Muscle layer of duodenum (tissue), 2 donors: ENCODE results near the gene R3HDM2.

Source experiments
- H3K27ac ChIP-seq: one replicate; pipeline ENCODE4 v1.7.0; 2013; ENCODE audit warnings: mild to moderate bottlenecking, low read length
- H3K27me3 ChIP-seq: one replicate; pipeline ENCODE4 v1.7.0; 2013; ENCODE audit warnings: low read depth, mild to moderate bottlenecking, control low read depth, low read length
- H3K36me3 ChIP-seq, 2 donors: one replicate each; pipeline ENCODE4 v1.7.0; 2013; ENCODE audit warnings: low read length in 2 of 2, control low read depth in 1 of 2, mild to moderate bottlenecking in 1 of 2; ENCODE audit not compliant: insufficient read depth in 2 of 2, control insufficient read depth in 1 of 2
- H3K4me1 ChIP-seq, 2 donors: one replicate each; pipeline ENCODE4 v1.7.0; 2013; ENCODE audit warnings: low read length in 2 of 2, mild to moderate bottlenecking in 2 of 2, control low read depth in 1 of 2, moderate library complexity in 1 of 2; ENCODE audit not compliant: insufficient read depth in 2 of 2, control insufficient read depth in 1 of 2
- H3K4me3 ChIP-seq, 2 donors: one replicate each; pipeline ENCODE4 v1.7.0; 2013; ENCODE audit warnings: low read length in 2 of 2, low read depth in 1 of 2, mild to moderate bottlenecking in 1 of 2
- H3K9me3 ChIP-seq, 2 donors: one replicate each; pipeline ENCODE4 v1.7.0; 2013; ENCODE audit warnings: low read length in 2 of 2, control low read depth in 1 of 2, mild to moderate bottlenecking in 1 of 2; ENCODE audit not compliant: control insufficient read depth in 1 of 2
- donor health status: healthy.

The R3HDM2 gene

GRCh38 chr12:57385586-57385985 is 45.3 kb downstream of the R3HDM2 start:
- H3K9me3 ChIP-seq = no peaks in the 10 kb centered on the region
- H3K36me3 ChIP-seq = peaks cover 4 to 11% of the 10 kb centered on the region in 2 donors
- H3K4me1 ChIP-seq = no peaks in the 10 kb centered on the region
- H3K4me3 ChIP-seq = no peak overlapping the region
- H3K27ac ChIP-seq = no peak overlapping the region
- no peaks in the 10 kb centered on the region for H3K27me3 ChIP-seq

- Histone ChIP-seq H3K4me1 (no peaks in the 10 kb centered on the region), H3K9me3 (no peaks in the 10 kb centered on the region), H3K36me3 (peaks cover 4 to 11% of the 10 kb centered on the region in 2 donors), H3K27ac (no peak overlapping the region), H3K4me3 (no peak overlapping the region), H3K27me3 (no peaks in the 10 kb centered on the region)
These were observed 46.4 kb downstream of the R3HDM2 start for GRCh38 chr12:57384478-57384877.

GRCh38 chr12:57381693-57382220 is 49.1 kb downstream of the R3HDM2 start:
- H3K9me3 ChIP-seq = no peaks in the 10 kb centered on the region
- no peak overlapping the region for H3K27ac ChIP-seq
- H3K36me3 ChIP-seq = peaks cover 0 to 11% of the 10 kb centered on the region in 2 donors
- H3K4me1 ChIP-seq = no peaks in the 10 kb centered on the region
- no peaks in the 10 kb centered on the region for H3K27me3 ChIP-seq
- H3K4me3 ChIP-seq = no peak overlapping the region

GRCh38 chr12:57380300-57380699 is 50.5 kb downstream of the R3HDM2 start:
- Histone ChIP-seq H3K4me1 (no peaks in the 10 kb centered on the region), H3K9me3 (no peaks in the 10 kb centered on the region), H3K4me3 (no peak overlapping the region), H3K27ac (no peak overlapping the region), H3K36me3 (no peaks in the 10 kb centered on the region), H3K27me3 (no peaks in the 10 kb centered on the region)

GRCh38 chr12:57377103-57377840 is 53.6 kb downstream of the R3HDM2 start:
- Histone ChIP-seq H3K4me3 (no peak overlapping the region), H3K36me3 (no peaks in the 10 kb centered on the region), H3K9me3 (no peaks in the 10 kb centered on the region), H3K4me1 (no peaks in the 10 kb centered on the region), H3K27me3 (no peaks in the 10 kb centered on the region), H3K27ac (no peak overlapping the region)

GRCh38 chr12:57372233-57372632 is 58.6 kb downstream of the R3HDM2 start:
- Histone ChIP-seq H3K36me3 (no peaks in the 10 kb centered on the region), H3K4me1 (peaks cover 0 to 15% of the 10 kb centered on the region in 2 donors), H3K9me3 (no peaks in the 10 kb centered on the region), H3K27me3 (no peaks in the 10 kb centered on the region), H3K4me3 (no peak overlapping the region), H3K27ac (no peak overlapping the region)

- Histone ChIP-seq H3K9me3 (peaks cover 0 to 2% of the 10 kb centered on the region in 2 donors), H3K36me3 (peaks cover 0 to 7% of the 10 kb centered on the region in 2 donors), H3K4me1 (peaks cover 0 to 15% of the 10 kb centered on the region in 2 donors), H3K27me3 (no peaks in the 10 kb centered on the region), H3K27ac (no peak overlapping the region), H3K4me3 (no peak overlapping the region)
These were observed 60.1 kb downstream of the R3HDM2 start for GRCh38 chr12:57370696-57371095.

GRCh38 chr12:57370072-57370471 is 60.8 kb downstream of the R3HDM2 start:
- no peak overlapping the region for H3K27ac ChIP-seq
- peaks cover 0 to 7% of the 10 kb centered on the region in 2 donors for H3K36me3 ChIP-seq
- H3K9me3 ChIP-seq = peaks cover 0 to 2% of the 10 kb centered on the region in 2 donors
- H3K4me3 ChIP-seq = no peak overlapping the region
- no peaks in the 10 kb centered on the region for H3K27me3 ChIP-seq
- peaks cover 0 to 15% of the 10 kb centered on the region in 2 donors for H3K4me1 ChIP-seq

GRCh38 chr12:57369202-57369601 is 61.6 kb downstream of the R3HDM2 start:
- Histone ChIP-seq H3K27ac (no peak overlapping the region), H3K9me3 (peaks cover 0 to 2% of the 10 kb centered on the region in 2 donors), H3K4me3 (no peak overlapping the region), H3K27me3 (no peaks in the 10 kb centered on the region), H3K36me3 (peaks cover 0 to 7% of the 10 kb centered on the region in 2 donors), H3K4me1 (peaks cover 0 to 15% of the 10 kb centered on the region in 2 donors)

GRCh38 chr12:57368349-57369095 is 62.3 kb downstream of the R3HDM2 start:
- peaks cover 0 to 7% of the 10 kb centered on the region in 2 donors for H3K36me3 ChIP-seq
- peaks cover 0 to 2% of the 10 kb centered on the region in 2 donors for H3K9me3 ChIP-seq
- H3K4me1 ChIP-seq = peaks cover 0 to 15% of the 10 kb centered on the region in 2 donors
- H3K4me3 ChIP-seq = no peak overlapping the region
- H3K27me3 ChIP-seq = no peaks in the 10 kb centered on the region
- no peak overlapping the region for H3K27ac ChIP-seq

GRCh38 chr12:57367121-57367520 is 63.7 kb downstream of the R3HDM2 start:
- peaks cover 0 to 15% of the 10 kb centered on the region in 2 donors for H3K4me1 ChIP-seq
- H3K4me3 ChIP-seq = no peak overlapping the region
- H3K36me3 ChIP-seq = peaks cover 0 to 7% of the 10 kb centered on the region in 2 donors
- H3K27ac ChIP-seq = no peak overlapping the region
- H3K27me3 ChIP-seq = no peaks in the 10 kb centered on the region
- H3K9me3 ChIP-seq = peaks cover 0 to 2% of the 10 kb centered on the region in 2 donors
